NCI-H524 treated with DMSO at 0.1 percent for 48 hours (cell line): ENCODE results near the gene AFMID.
"Not testable (repeated sequence)": the region's sequence is repeated elsewhere in the genome, so short reads cannot be mapped to it uniquely, and the experiment has no call there.

Experiments used
- DNase-seq: peaks from one replicate; lab custom pipeline; 2025; lab: John Stamatoyannopoulos, UW

Gene AFMID, protein sequence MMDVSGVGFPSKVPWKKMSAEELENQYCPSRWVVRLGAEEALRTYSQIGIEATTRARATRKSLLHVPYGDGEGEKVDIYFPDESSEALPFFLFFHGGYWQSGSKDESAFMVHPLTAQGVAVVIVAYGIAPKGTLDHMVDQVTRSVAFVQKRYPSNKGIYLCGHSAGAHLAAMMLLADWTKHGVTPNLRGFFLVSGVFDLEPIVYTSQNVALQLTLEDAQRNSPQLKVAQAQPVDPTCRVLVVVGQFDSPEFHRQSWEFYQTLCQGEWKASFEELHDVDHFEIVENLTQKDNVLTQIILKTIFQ

DNA sequence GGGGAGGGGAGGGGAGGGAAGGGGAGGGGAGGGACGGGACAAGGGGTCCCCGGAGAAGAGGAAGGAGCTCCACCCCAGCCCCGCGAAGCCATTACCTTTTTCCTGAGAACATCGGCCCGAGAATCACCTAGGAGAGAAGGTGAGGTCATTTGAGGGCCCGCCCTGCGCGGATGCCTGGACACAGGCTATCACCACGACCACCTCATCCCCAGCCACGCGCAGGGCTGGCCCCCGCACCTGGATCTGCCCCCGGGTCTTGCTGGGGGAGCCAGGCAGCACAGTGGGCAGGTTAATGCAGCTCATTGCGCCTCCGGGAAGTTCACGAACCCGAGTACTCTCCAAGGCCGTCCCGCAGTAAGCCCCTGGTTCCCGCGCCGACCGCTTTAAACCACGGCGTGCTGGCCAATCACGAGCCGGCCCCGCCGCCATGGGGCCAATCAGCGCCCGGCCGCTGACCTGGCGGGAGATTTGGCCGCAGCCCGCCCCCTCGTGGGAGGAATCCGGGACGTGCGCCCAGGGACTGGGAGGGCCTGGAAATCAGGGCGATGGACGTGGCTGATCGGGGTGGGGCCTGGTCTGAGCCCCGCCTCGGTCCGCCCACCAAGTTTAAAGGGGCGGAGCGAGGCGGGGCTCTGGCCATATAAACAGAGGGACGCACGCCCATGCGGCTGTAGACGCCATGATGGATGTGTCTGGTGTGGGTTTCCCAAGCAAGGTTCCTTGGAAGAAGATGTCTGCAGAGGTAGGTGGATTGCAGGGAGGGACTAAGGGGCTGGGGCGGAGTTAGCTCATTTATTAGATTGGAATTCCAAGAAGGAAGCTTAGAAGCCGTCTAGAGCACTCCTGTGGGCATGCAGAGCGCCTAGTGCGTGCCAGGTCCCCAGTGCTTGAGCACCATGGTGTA, at the start of gene AFMID, which contains the start of gene TK1:
TSS of gene AFMID (plus strand) at position 671 of the 904 bp plus-strand sequence. CDS start at position 680, 9 bp downstream.
TSS of gene TK1 (minus strand) at position 361 of the 904 bp plus-strand sequence. CDS start at position 303, 58 bp downstream.
- DNase-seq: peak; percentile 96

DNA sequence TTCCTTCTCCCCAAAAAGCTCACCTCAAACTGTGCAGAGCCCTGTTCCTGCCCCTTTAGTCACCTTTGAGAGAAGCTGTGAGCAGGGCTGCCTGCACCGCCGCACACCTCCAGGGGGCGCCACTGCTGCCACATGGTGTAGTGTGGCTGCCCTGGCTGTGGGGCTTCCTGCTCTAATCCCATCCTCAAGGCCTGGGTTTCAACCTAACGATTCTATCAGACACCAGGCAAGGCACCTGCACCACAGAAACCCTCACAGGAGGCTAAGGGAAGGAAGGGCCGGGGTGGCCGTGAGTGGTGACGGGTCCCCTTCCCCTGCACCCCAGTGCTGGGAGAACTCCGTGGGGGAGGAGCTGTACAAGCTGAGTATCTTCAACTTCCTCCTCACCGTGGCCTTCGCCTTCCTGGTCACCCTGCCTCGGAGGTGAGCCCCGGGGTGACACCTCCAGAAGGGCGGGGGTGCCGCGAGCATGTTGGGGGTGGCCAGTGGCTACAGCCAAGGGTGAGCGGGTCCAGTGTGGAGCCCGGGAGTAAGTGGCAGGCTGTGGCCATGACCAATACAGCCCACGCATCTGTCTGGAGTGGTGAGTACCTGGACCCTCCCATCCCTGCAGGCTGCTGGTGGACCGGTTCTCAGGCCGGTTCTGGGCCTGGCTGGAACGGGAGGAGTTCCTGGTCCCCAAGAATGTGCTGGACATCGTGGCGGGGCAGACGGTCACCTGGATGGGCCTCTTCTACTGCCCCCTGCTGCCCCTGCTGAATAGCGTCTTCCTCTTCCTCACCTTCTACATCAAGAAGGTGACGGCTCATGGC, 49.6 kb upstream of the AFMID start:
- DNase-seq: no peak

DNA sequence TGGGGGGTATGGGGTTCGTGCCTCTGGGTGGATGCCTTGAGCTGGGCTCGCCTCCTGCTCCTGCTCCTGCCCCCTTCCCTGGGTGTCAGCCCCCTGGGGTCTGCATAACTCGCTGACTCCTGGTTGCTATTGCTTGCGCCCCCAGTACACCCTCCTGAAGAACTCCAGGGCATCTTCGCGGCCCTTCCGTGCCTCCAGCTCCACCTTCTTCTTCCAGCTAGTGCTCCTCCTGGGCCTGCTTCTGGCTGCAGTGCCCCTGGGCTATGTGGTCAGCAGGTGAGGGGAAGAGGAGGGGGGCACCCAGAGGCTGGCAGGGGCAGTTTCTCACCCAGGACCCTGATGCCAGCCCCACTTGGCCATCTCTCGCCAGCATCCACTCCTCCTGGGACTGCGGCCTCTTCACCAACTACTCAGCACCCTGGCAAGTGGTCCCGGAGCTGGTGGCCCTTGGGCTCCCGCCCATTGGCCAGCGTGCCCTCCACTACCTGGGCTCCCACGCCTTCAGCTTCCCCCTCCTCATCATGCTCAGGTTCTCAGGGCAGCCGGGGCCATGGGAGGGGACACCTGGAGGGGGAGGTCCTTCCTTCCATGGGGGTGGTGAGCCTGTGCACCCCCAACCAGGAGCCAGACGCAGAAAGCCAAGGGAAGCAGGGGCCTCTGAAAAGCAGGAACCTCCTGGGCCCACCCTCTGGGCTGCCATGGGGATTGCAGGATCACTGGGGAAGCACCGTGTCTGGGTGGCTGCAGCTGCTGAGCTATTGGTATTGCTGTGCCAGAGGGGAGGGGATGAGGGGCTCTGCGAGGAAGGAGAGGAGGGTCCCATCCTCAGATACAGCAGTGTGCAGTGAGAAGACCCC, 48.7 kb upstream of the AFMID start:
- DNase-seq: no peak

DNA sequence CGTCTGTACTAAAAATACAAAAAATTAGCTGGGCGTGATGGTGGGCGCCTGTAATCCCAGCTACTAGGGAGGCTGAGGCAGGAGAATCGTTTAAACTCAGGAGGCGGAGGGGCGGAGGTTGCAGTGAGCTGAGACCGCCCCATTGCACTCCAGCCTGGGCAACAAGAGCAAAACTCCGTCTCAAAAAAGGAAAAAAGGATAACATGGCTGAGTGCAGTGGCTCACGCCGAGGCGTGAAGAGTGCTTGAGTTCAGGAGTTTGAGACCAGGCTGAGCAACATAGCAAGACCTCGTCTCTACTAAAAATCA, 47.3 kb upstream of the AFMID start:
- not testable (repeated sequence) for DNase-seq

DNA sequence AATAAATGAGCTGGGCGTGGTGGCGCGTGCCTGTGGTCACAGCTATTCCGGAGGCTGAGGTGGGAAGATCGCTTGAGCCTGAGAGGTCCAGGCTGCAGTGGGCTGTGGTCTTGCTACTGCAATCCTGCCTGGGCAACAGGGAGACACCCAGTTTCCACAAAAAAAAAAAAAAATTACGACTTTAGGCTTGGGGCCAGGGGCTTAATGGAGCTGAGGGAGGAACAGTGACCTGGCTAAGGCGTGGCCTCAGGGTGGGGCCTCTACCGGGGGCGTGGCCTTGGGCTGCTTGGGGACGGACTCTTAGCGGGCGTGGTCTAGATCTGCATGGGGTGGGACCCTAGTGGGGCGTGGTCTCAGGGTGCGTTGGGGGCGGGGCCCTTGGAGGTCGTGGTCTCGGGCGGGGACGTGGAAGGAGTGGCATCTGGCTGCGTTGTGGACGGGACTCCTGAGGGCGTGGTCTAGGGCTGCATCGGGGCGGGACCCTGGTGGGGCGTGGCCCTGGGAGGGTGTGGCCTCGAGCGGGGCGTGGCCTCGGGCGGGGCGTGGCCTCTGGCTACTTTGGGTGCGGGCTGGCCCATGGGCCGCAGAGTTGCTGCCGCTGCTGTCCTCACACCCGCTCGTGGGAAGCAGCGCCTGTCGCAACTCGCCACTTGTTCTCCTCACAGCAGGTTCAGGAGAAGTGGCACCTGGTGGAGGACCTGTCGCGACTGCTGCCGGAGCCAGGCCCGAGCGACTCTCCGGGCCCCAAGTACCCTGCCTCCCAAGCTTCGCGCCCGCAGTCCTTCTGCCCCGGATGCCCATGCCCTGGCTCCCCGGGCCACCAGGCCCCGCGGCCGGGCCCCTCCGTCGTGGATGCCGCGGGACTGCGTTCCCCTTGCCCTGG, 46.8 kb upstream of the AFMID start:
- DNase-seq: peak; percentile 81

DNA sequence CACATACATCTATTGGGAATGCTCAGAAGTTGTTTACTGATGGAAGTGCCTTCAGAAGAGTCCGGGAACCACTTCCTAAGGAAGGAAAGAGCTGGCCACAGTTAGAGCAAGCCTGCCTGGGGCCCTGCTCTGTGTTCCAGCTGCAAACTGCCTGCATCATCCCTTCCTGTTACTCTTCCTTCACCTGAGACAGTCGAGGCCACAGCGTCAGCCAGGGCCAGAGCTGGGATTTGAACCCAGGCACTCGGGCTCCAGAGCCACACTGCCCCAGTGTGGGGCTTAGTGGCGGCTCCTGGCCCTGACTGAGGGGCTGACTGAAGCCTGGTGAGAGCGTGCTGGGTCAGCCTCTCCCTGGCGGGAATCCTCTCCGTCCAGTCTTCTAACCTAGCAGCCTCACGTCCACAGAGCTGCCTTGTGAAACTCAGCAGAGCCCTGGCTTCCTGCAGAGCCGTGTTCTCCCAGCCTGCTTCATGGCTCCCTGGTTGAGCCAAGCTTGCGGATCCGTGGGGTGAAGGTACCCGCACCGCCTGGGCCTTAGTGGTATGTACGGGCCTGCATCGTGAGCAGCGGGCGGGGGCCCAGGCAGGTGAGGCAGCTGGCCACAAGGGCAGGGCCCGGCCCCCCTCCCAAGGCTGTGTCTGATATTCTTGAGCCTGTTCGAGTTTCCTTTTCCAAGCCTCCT, 45.6 kb upstream of the AFMID start:
- DNase-seq: no peak

DNA sequence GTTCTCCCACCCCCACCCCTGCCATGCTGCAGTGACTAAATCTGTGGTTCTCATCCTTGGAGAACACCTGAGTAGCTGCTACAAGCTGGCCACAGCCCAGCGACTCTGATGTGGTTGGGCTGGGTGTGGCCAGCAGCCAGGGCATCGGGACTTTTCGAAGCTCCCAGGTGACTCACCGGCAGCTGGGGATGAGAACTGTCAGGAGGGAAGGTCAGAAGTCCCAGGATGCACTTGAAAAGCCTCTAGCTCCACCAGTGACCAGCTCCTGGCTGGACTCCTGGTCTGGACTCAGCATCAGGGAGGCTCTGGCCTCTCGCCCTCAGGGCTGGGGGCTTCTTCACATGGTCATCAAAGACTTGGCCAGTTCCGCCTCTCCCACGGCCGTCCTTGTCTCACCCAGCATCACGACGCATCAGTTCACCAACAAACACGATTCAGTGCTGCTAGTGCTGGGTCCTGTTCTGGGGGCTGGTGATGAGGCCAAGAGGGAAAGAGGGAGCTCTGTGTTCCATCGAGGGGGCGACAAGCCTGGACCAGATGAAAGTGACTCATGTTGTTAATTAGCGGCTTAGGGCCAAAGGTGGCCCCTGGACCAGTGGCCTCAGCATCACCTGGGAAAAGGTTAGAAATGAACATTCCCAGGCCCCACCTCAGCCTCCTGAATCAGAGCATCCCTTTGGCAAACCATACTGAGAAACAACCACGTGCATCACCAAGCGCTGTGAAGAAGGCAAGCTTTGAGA, 44.9 kb upstream of the AFMID start:
- DNase-seq: no peak

DNA sequence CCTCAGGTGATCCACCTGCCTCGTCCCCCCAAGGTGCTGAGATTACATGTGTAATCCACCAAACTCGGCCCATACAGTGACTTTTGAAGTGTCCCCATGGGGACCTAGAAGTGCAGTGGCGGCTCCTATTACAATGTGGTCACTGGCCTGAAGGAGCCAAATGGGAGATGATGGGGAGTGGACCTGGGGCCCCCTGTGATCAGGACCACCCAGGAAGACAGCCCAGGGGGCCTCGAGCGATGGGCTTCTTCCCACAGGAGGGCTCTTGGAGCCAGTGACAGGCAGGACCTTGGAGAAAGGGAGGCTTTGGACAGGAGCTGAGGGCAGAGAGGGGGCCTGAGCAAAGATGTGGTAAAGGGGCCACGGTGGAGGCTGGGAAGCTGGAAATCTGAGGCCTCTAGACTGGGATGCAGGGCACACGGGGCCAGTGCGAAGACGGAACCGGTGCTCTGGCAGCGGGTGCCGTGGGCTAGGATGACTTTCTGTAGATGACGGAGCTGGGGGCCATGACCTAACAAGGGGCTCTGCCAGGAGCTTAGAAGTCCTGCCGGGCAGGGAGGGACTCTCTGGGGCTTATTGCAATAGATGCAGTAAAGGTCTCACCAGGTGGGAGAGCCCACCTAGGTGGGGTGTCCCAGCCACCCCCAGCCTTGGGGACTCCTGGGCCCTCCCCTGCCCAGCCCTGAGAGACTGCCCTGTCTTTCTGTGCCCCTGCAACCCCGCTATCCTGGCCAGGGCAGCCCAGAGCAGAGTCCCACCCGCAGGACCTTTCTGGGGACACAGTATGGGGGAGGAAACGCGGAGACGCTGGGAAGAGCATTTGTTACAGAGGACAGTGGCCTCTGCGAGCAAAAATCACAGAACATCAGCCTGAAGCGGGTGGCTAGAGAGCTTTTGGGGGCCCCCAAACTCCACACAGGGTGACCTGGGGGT, 43.7 kb upstream of the AFMID start:
- no peak for DNase-seq

DNA sequence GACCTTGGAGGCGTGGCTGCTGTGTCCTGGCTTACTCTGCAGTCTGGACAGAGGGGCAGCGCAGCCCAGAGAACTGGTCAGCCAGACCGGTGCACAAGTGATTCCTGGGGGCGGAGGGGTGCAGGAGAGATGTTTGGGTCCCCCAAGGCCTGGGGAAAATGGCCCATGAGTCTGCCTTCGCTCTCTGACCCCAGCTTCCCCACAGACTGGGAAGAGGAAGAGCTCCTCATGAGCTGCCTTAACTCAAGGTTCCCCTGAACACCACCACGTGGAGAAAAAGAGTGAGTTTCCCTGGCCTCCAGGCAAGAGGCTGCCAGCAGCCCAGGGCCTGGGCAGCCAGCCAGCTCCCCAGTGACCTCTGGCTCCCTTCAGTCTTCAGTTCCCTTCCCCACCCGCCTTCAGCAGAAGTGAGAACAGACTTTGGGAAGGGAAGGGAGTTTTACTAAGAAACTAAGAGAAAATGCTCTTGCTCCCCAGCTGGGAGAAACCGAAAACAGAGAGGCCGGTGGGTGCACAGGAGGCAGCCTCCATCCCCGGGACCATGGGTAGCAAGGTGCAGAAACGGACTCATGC, 42.9 kb upstream of the AFMID start:
- no peak for DNase-seq

DNA sequence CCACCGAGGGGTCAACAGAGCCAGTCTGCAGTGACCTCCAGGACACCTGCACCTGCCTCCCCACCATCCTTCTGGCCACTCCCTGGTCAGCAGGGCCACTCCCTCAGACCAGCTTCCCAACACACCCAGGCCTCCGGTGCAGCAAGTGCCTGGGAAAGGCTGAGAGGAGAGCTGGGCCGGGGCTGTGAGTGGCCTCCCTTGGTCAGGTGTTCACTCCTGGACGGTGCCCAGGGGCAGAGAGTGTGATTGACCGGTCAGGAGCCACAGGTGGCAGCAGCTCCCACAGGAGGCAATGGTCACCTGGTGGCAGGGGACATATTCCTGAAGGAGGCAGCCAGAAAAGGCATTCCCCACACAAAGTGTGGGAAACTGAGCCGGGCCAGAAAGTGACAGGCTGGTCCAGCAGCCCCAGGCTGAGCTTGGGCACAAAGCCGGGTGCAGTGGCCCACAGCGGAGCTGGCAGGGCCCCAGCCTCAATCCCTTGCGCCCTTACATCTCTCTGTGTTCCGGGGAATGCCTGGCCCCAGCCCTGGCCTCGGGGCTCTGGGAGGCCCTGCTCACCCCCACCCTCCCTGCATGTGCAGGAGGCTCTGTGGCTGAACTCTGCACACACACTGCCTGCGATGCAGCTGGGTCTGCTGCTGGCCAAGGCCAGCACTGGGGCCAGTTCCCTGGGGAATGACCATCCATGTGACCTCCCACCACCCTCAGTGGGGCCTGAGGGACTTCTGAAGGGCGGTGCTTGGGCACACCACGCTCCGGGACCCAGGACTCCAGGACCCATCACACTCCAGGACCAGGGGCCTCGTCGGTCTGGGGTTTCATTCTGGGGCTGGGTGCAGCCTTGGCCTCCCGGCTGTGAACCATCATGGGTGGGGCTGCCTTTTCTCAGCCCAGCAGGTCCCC, 42.2 kb upstream of the AFMID start:
- no peak for DNase-seq

DNA sequence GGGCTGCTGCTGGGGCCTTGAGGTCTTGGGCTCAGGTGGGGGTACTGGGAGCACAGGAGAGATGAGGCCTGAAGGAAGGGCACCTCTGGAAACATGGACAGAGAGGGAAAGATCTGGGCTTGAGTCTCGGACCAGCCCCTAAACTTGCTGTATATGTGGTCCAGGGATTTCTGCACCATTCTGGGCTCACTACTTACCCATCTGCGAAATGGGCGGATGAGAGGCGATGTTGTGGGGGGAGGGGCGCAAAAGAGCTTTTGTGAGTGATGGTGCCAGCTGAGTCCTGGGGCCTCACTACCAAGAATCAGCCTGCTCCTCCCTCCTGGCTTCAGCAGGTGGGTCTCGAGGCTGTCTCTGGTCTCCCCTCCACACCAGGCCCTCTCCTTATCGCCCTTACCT, 40.7 kb upstream of the AFMID start:
- DNase-seq: no peak

DNA sequence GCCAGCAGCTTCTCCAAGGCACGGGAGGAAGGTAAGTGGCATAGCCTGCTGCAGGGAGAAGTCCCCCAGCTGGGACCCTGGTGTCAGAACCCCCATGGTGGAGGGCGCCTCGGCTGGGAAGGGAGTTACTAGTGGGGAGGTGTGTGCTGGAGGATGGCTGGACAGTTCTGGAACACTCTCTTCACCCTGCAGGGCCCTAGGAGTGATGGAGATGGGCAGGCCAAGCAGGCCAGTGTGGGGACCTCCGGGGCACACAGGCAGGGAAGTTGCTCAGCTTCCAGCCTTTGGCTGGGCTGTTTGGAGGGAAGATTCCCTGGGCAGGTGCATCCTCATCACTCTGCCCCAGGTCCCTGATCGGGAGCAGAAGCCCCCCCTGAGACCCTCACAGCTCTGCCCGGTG, 40.3 kb upstream of the AFMID start:
- DNase-seq: no peak

DNA sequence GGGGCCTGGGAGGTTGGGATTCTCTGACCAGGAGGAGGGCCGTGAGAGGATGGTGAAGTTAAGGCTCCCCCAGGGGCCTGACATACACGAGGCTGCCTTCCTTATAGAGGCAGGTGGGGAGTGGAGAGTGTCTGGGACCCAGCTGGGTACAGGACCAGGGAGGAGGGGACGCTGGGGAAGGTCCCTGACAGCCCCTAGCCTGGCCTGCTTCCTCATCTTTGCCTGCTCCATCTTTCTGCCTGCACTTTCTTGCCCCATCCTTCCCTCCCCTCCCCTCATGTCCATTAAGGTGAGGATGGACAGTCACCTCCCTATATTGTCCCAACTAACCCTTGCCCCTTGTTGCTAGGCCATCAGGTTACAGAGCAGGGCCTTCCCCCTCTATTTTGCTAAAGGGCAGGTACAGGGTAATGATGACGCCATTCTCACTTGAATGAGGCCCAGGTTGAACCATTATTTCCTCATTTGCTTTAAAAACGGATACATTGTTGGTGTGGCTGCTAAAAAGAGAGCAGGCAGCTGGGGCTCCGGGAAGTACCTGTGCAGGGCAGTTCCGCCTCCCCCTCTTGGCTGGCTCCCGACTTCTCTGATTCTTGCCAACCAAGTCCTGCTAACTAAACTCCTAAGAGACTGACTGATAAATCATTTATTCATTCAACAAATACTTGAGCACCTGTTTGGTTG, 39.7 kb upstream of the AFMID start:
- DNase-seq: no peak

DNA sequence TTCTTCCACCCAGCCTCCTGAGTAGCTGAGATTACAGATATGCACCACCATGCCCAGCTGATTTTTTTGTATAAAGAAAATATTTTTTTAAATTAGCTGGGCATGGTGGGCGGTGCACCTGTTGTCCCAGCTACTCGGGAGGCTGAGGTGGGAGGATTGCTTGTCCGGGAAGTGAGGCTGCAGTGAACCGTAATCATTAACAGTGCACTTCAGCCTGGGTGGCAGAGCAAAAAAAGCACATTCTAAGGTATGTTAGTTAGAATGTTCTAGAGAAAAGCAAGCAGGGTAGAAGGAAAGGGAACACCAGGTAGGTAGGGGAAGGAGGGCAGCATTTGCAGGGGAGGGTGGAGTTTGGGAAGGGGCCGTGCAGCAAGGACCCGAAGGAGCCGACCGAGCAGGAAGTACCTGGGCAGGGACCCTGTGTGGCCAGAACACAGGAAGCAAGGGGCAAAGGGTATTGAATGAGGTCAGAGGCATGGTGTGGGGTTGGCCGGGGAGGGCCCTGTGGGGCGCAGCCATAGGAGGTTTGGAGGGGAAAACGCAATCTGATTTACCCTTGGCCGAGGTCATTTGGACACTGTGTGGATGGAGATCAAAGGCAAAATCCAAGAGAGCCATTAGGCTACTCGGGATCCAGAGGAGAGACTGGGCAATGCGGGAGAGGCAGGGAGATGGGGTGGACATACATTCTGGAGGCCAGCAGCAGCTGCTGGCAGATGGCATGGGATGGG, 38.7 kb upstream of the AFMID start:
- no peak for DNase-seq

DNA sequence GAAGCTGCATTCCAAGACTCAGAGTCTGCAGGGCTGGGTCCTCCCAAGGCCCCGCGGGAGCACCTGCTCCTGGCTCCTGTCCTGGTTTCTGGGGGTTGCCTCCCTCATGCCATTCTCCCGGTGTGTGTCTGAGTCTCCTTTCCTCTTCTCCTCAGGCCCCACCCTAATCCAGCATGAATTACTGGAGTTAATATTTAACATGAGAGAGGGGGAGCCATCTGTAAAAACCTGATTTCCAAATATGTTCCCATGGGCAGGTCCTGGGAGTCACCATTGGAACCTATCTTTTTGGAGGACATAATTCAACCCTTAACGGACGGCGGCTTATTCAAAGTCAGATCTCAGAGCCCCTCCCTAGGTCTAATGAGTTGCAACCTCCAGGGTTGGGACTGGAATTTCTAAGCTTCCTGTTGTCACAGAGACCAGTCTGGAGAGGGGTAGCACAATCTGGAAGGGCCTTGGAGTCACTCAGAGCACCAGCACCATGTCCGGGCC, 35.6 kb upstream of the AFMID start:
- no peak for DNase-seq
